Activated CD8-positive, alpha-beta T cell treated with anti-CD3 and anti-CD28 coated beads for 36 hours (primary cell): ENCODE measurements around the gene HLA-DPB1. TPM values are rescaled to one million over a fixed set of nuclear protein-coding genes. Genes with fewer than 3 reads are reported as not detected.
A peak's percentile ranks its signal among the peaks of the same experiment; 100 is the strongest.

Source experiments
- ATAC-seq: fragments of 200-7000 bp; cut with Tn5 transposase; one replicate; pipeline ENCODE4 v1.10.0; 2021; ENCODE audit warnings: mild to moderate bottlenecking, moderate library complexity
- CTCF ChIA-PET: fragments of 350-600 bp; sonication (Branson Sonifier 250); formaldehyde crosslinking; loops from one replicate; lab custom pipeline; 2021; ENCODE audit warnings: antibody characterized with exemption; lab: Charles Lee
- POLR2A ChIA-PET: fragments of 350-600 bp; sonication (Branson Sonifier 250); formaldehyde crosslinking; loops from one replicate; lab custom pipeline; 2021; ENCODE audit warnings: antibody characterized with exemption; lab: Charles Lee
- DNase-seq: peaks from one replicate; pipeline ENCODE4 v3.0.0-alpha.2; 2020
- H3K27ac Mint-ChIP-seq: one replicate; pipeline ENCODE4 v1.8.0; 2021; ENCODE audit warnings: mild to moderate bottlenecking, mixed read lengths
- H3K27me3 Mint-ChIP-seq: one replicate; pipeline ENCODE4 v1.8.0; 2021; ENCODE audit warnings: mixed read lengths
- H3K36me3 Mint-ChIP-seq: one replicate; pipeline ENCODE4 v1.8.0; 2021; ENCODE audit warnings: low read depth, mixed read lengths
- H3K4me1 Mint-ChIP-seq: one replicate; pipeline ENCODE4 v1.8.0; 2021; ENCODE audit warnings: low read depth, mixed read lengths
- H3K4me3 Mint-ChIP-seq: one replicate; pipeline ENCODE4 v1.8.0; 2021; ENCODE audit warnings: mild to moderate bottlenecking, moderate library complexity, mixed read lengths
- H3K9me3 Mint-ChIP-seq: one replicate; pipeline ENCODE4 v1.8.0; 2021; ENCODE audit warnings: mixed read lengths
- intact Hi-C: fragments of 100-400 bp; cut with micrococcal nuclease; formaldehyde crosslinking; loops from one replicate; pipeline ENCODE4 v1.10.0; 2022
- total RNA-seq, 2 experiments: library from RNA; stranded (reverse); gene quantifications; one replicate each; pipeline ENCODE4 v1.2.3, GENCODE V29; 2021
- TF ChIP-seq, protein P1 (sequence below): fragments of 200-600 bp; IDR thresholded peaks from one replicate; pipeline ENCODE4 v1.8.0; 2022; ENCODE audit warnings: antibody characterized with exemption, mild to moderate bottlenecking

The HLA-DPB1 gene
- total RNA-seq, 2 experiments from 2014 or later = 12.3 to 14.8 TPM

DNA sequence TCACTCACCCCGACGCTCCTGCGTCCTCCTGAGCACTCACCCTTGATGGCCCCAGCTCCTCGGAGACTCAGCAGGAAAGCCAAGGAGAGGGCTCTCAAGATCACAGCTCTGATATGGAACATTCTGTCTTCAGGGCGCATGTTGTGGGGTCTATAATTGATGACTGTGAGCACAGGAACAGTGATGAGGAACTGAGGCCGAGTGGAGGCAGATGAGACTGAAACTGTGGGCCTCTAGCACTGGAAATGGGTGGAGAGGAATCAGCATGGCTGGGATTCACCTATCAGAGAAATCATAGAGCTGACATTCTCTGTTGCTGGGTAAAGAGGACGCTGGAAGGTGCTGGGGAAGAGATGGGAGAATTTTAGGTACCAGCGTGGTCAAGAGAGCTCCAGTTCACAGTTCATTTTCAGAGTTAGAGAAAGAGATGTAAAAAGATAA lies 2.3 kb upstream of the HLA-DPB1 start, which contains the start of gene HLA-DPA1:
Gene HLA-DPA1 (minus strand): TSS at position 219 of the 441 bp plus-strand sequence.
- peak; percentile 64 for ATAC-seq
- ChIA-PET CTCF (interaction anchor here (0.7 to 2.8 kb wide), 9 partner anchors 19 to 140 kb away, joined by 3 to 14 read pairs (median 3); no protein-coding TSS in a partner anchor), POLR2A (interaction anchor here (1.4 to 1.6 kb wide), 2 partner anchors 55 to 101 kb away, joined by 4 to 7 read pairs; no protein-coding TSS in a partner anchor)
- H3K27ac Mint-ChIP-seq = peak within 1 kb of the TSS; percentile 68
- H3K27me3 Mint-ChIP-seq = no peaks in the 10 kb centered on the region
- H3K9me3 Mint-ChIP-seq = no peaks in the 10 kb centered on the region
- peak within 1 kb of the TSS; percentile 72 for H3K4me3 Mint-ChIP-seq
- H3K36me3 Mint-ChIP-seq = no peaks in the 10 kb centered on the region
- DNase-seq = peak; percentile 58
- intact Hi-C loops = no loop called here
- peaks cover 42% of the 10 kb centered on the region for H3K4me1 Mint-ChIP-seq
- TF ChIP-seq, protein P1, sequence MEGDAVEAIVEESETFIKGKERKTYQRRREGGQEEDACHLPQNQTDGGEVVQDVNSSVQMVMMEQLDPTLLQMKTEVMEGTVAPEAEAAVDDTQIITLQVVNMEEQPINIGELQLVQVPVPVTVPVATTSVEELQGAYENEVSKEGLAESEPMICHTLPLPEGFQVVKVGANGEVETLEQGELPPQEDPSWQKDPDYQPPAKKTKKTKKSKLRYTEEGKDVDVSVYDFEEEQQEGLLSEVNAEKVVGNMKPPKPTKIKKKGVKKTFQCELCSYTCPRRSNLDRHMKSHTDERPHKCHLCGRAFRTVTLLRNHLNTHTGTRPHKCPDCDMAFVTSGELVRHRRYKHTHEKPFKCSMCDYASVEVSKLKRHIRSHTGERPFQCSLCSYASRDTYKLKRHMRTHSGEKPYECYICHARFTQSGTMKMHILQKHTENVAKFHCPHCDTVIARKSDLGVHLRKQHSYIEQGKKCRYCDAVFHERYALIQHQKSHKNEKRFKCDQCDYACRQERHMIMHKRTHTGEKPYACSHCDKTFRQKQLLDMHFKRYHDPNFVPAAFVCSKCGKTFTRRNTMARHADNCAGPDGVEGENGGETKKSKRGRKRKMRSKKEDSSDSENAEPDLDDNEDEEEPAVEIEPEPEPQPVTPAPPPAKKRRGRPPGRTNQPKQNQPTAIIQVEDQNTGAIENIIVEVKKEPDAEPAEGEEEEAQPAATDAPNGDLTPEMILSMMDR = no peak

DNA sequence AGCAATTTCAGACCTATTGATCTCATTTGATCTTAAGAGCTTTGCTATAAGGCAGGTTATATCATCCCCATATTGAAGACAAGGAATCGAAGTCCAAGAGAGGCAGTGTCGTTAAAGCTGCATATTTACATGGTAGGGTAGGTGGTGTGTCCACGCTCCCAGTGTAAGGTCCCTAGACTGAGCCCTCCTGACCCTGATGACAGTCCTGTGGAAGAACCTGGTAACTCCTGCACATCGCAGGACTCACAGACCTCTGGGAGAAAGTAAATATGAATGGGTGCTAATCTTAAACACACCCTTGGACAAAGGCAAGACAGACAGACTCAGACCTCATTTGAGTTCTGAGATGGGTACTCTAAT lies 602 bp upstream of the HLA-DPB1 start:
- Mint-ChIP-seq H3K36me3 (no peaks in the 10 kb centered on the region), H3K4me1 (peaks cover 54% of the 10 kb centered on the region), H3K4me3 (peak overlapping the region; percentile 75), H3K27ac (peak overlapping the region; percentile 49), H3K27me3 (no peaks in the 10 kb centered on the region), H3K9me3 (no peaks in the 10 kb centered on the region)
- ATAC-seq (no peak), DNase-seq (no peak)
- POLR2A ChIA-PET = interaction anchor here (0.7 to 0.8 kb wide), 2 partner anchors 13 to 103 kb away, joined by 3 to 4 read pairs; no protein-coding TSS in a partner anchor
- intact Hi-C loops = loop anchor here (5.0 kb wide), 2 partner anchors 58 to 73 kb away; no protein-coding TSS in a partner anchor
- TF ChIP-seq, protein P1 = no peak
- CTCF ChIA-PET = interaction anchor here (0.7 to 1.7 kb wide), 10 partner anchors 10 to 163 kb away, joined by 3 to 18 read pairs (median 3); no protein-coding TSS in a partner anchor

DNA sequence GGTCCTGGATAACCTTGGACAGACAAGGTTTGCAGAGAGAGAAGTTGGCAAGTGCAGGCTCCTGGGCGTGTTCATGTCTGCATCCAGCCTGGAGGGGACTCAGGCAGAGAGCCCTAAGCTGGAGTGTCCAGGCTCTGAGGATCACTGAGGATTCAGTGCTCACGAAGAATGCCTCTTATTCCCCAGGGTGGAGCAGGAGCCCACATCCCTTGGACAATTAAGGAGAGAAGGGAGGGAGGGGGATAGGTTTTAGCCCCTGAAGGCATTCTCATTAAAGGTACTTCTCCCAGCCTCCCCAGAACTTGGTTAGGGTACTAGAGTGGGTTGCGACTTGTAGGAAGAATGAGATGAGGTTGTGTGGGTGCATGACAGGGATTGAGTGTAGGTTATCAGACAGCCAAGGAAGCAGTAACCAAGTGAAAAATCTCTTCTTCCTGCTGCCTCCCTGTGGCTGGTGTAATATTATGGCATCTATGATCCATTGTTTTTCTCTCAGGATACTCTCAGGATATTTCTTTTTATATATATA lies 680 bp downstream of the HLA-DPB1 start:
- ATAC-seq = no peak
- DNase-seq = no peak
- H3K27ac Mint-ChIP-seq = peak overlapping the region; percentile 49
- intact Hi-C loops = loop anchor here (5.0 kb wide), 2 partner anchors 59 to 74 kb away; no protein-coding TSS in a partner anchor
- no peaks in the 10 kb centered on the region for H3K27me3 Mint-ChIP-seq
- no peaks in the 10 kb centered on the region for H3K36me3 Mint-ChIP-seq
- no peaks in the 10 kb centered on the region for H3K9me3 Mint-ChIP-seq
- ChIA-PET POLR2A (interaction anchor here (1.2 kb wide), 1 partner anchor 43 kb away, joined by 3 read pairs; no protein-coding TSS in a partner anchor), CTCF (interaction anchor here (0.7 to 1.7 kb wide), 5 partner anchors 9 to 172 kb away, joined by 3 to 18 read pairs (median 4); no protein-coding TSS in a partner anchor)
- TF ChIP-seq, protein P1 = no peak
- peaks cover 60% of the 10 kb centered on the region for H3K4me1 Mint-ChIP-seq
- H3K4me3 Mint-ChIP-seq = peak overlapping the region; percentile 75

DNA sequence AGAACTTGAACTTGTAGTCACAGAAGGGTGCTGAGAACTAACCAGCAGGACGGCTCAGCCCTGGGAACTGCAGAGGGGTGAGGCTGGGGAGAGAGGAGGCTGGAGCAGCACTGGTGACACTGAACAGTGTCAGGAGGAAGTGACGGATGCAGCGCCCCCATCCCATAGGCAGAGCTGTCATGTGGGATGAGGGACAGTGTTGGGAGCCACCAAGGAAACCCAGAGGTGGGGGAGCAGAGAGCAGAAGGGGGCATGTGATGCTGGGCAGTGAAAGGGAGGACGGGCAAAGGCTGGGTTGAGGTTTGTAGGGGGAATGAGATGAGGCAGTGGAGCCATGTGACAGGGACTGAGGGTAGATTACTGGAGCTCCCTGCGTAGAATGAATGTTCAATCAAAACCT lies 2.1 kb downstream of the HLA-DPB1 start:
- TF ChIP-seq, protein P1 = no peak
- DNase-seq (no peak), ATAC-seq (no peak)
- Mint-ChIP-seq H3K9me3 (no peaks in the 10 kb centered on the region), H3K4me1 (peaks cover 56% of the 10 kb centered on the region), H3K27ac (peak overlapping the region; percentile 12), H3K36me3 (no peaks in the 10 kb centered on the region), H3K27me3 (no peaks in the 10 kb centered on the region), H3K4me3 (peak overlapping the region; percentile 51)
- intact Hi-C loops = loop anchor here (5.0 kb wide), 2 partner anchors 61 to 76 kb away; no protein-coding TSS in a partner anchor
- ChIA-PET POLR2A (interaction anchor here (1.4 kb wide), 1 partner anchor 106 kb away, joined by 5 read pairs; no protein-coding TSS in a partner anchor), CTCF (interaction anchor here (1.1 to 1.2 kb wide), 2 partner anchors 63 to 92 kb away, joined by 3 read pairs; no protein-coding TSS in a partner anchor)
